ENCODE results near the gene SEMA6A. TPM values are rescaled to one million over a fixed set of nuclear protein-coding genes. Genes with fewer than 3 reads are reported as not detected.

Gene SEMA6A
- total and polyA plus RNA-seq, 10 donors: 0.88 to 78.6 (median 30.4) TPM

- 96 to 99% (median 98%) methylated on average over 29 to 32 of the region's 32 CpGs for WGBS, 5 donors
- Histone ChIP-seq H3K36me3 (peaks cover 0 to 67% (median 20%) of the 10 kb centered on the region in 6 donors), H3K27ac (no peak overlapping the region), H3K27me3 (replicated peaks in 1 of 7) (no peaks in the 10 kb centered on the region), H3K4me3 (no peak overlapping the region), H3K9me3 (no peaks in the 10 kb centered on the region), H3K4me1 (no peaks in the 10 kb centered on the region)
- intact Hi-C loops (cut with DNase I; ENCODE audit: low total_unique reads): no loop called here
- DNase-seq: no peak
- TF ChIP-seq POLR2AphosphoS5 (IDR thresholded peaks at IDR 0.05): no peak
- no peak for TF ChIP-seq CTCF (IDR thresholded peaks at IDR 0.05 in 8 of 11, conservative IDR thresholded peaks at IDR 0.05 in 3 of 11)
- TF ChIP-seq POLR2A (IDR thresholded peaks at IDR 0.05): no peak
Measured at GRCh38 chr5:116446356-116447005, 128.1 kb downstream of the SEMA6A start.

GRCh38 chr5:116445311-116445710, 129.3 kb downstream of the SEMA6A start:
- Histone ChIP-seq H3K4me3 (no peak overlapping the region), H3K9me3 (no peaks in the 10 kb centered on the region), H3K4me1 (no peaks in the 10 kb centered on the region), H3K27me3 (replicated peaks in 1 of 7) (no peaks in the 10 kb centered on the region), H3K36me3 (peaks cover 0 to 59% (median 18%) of the 10 kb centered on the region in 6 donors), H3K27ac (no peak overlapping the region)
- DNase-seq: no peak
- intact Hi-C loops (cut with DNase I; ENCODE audit: low total_unique reads): no loop called here
- WGBS, 5 donors: 88 to 100% (median 97%) methylated on average over 2 of the region's 2 CpGs
- TF ChIP-seq POLR2A (IDR thresholded peaks at IDR 0.05) (no peak), CTCF (IDR thresholded peaks at IDR 0.05 in 8 of 11, conservative IDR thresholded peaks at IDR 0.05 in 3 of 11) (no peak), POLR2AphosphoS5 (IDR thresholded peaks at IDR 0.05) (no peak)

GRCh38 chr5:116444373-116445295, 130.0 kb downstream of the SEMA6A start:
- DNase-seq: no peak
- 88 to 93% (median 91%) methylated on average over 14 of the region's 14 CpGs for WGBS, 5 donors
- Histone ChIP-seq H3K27me3 (replicated peaks in 1 of 7) (no peaks in the 10 kb centered on the region), H3K36me3 (peaks cover 0 to 53% (median 18%) of the 10 kb centered on the region in 6 donors), H3K27ac (no peak overlapping the region), H3K4me3 (no peak overlapping the region), H3K9me3 (no peaks in the 10 kb centered on the region), H3K4me1 (no peaks in the 10 kb centered on the region)
- TF ChIP-seq POLR2A (IDR thresholded peaks at IDR 0.05): no peak
- no peak for TF ChIP-seq CTCF (IDR thresholded peaks at IDR 0.05 in 8 of 11, conservative IDR thresholded peaks at IDR 0.05 in 3 of 11)
- no peak for TF ChIP-seq POLR2AphosphoS5 (IDR thresholded peaks at IDR 0.05)
- intact Hi-C loops (cut with DNase I; ENCODE audit: low total_unique reads): no loop called here
